ENCODE data around the gene FMNL2.

FMNL2 gene

GRCh38 chr2:152455738-152456137, 120.8 kb downstream of the FMNL2 start:
- Histone ChIP-seq H3K4me1 (ENCODE audit: control insufficient read depth, low read depth, low read length) (peaks cover 40% of the 10 kb centered on the region), H3K9ac (ENCODE audit: low read length) (no peak overlapping the region), H3K27me3 (ENCODE audit: control insufficient read depth, insufficient read depth, low read length) (no peaks in the 10 kb centered on the region), H3K27ac (ENCODE audit: low read length) (no peak overlapping the region), H3K4me3 (ENCODE audit: low read length) (no peak overlapping the region), H3K9me3 (ENCODE audit: control insufficient read depth, low read depth, low read length) (no peaks in the 10 kb centered on the region), H3K36me3 (ENCODE audit: control insufficient read depth, low read depth, low read length) (no peaks in the 10 kb centered on the region)

GRCh38 chr2:152456262-152456661, 121.3 kb downstream of the FMNL2 start:
- H3K9ac ChIP-seq (ENCODE audit: low read length): no peak overlapping the region
- H3K9me3 ChIP-seq (ENCODE audit: control insufficient read depth, low read depth, low read length): no peaks in the 10 kb centered on the region
- H3K27ac ChIP-seq (ENCODE audit: low read length): no peak overlapping the region
- peaks cover 39% of the 10 kb centered on the region for H3K4me1 ChIP-seq (ENCODE audit: control insufficient read depth, low read depth, low read length)
- no peaks in the 10 kb centered on the region for H3K27me3 ChIP-seq (ENCODE audit: control insufficient read depth, insufficient read depth, low read length)
- no peaks in the 10 kb centered on the region for H3K36me3 ChIP-seq (ENCODE audit: control insufficient read depth, low read depth, low read length)
- no peak overlapping the region for H3K4me3 ChIP-seq (ENCODE audit: low read length)

GRCh38 chr2:152458441-152458940, 123.5 kb downstream of the FMNL2 start:
- no peak overlapping the region for H3K9ac ChIP-seq (ENCODE audit: low read length)
- no peak overlapping the region for H3K4me3 ChIP-seq (ENCODE audit: low read length)
- H3K9me3 ChIP-seq (ENCODE audit: control insufficient read depth, low read depth, low read length): no peaks in the 10 kb centered on the region
- H3K27me3 ChIP-seq (ENCODE audit: control insufficient read depth, insufficient read depth, low read length): no peaks in the 10 kb centered on the region
- peaks cover 25% of the 10 kb centered on the region for H3K4me1 ChIP-seq (ENCODE audit: control insufficient read depth, low read depth, low read length)
- H3K36me3 ChIP-seq (ENCODE audit: control insufficient read depth, low read depth, low read length): no peaks in the 10 kb centered on the region
- no peak overlapping the region for H3K27ac ChIP-seq (ENCODE audit: low read length)

GRCh38 chr2:152459091-152459490, 124.1 kb downstream of the FMNL2 start:
- no peaks in the 10 kb centered on the region for H3K27me3 ChIP-seq (ENCODE audit: control insufficient read depth, insufficient read depth, low read length)
- H3K4me3 ChIP-seq (ENCODE audit: low read length): no peak overlapping the region
- peaks cover 21% of the 10 kb centered on the region for H3K4me1 ChIP-seq (ENCODE audit: control insufficient read depth, low read depth, low read length)
- no peak overlapping the region for H3K27ac ChIP-seq (ENCODE audit: low read length)
- no peaks in the 10 kb centered on the region for H3K36me3 ChIP-seq (ENCODE audit: control insufficient read depth, low read depth, low read length)
- no peaks in the 10 kb centered on the region for H3K9me3 ChIP-seq (ENCODE audit: control insufficient read depth, low read depth, low read length)
- H3K9ac ChIP-seq (ENCODE audit: low read length): no peak overlapping the region

- Histone ChIP-seq H3K27me3 (ENCODE audit: control insufficient read depth, insufficient read depth, low read length) (no peaks in the 10 kb centered on the region), H3K4me1 (ENCODE audit: control insufficient read depth, low read depth, low read length) (peaks cover 18% of the 10 kb centered on the region), H3K36me3 (ENCODE audit: control insufficient read depth, low read depth, low read length) (no peaks in the 10 kb centered on the region), H3K4me3 (ENCODE audit: low read length) (no peak overlapping the region), H3K9me3 (ENCODE audit: control insufficient read depth, low read depth, low read length) (no peaks in the 10 kb centered on the region), H3K27ac (ENCODE audit: low read length) (no peak overlapping the region), H3K9ac (ENCODE audit: low read length) (no peak overlapping the region)
These were observed 125.6 kb downstream of the FMNL2 start for GRCh38 chr2:152460567-152460966.

- Histone ChIP-seq H3K36me3 (ENCODE audit: control insufficient read depth, low read depth, low read length) (no peaks in the 10 kb centered on the region), H3K27ac (ENCODE audit: low read length) (no peak overlapping the region), H3K4me3 (ENCODE audit: low read length) (no peak overlapping the region), H3K9me3 (ENCODE audit: control insufficient read depth, low read depth, low read length) (no peaks in the 10 kb centered on the region), H3K4me1 (ENCODE audit: control insufficient read depth, low read depth, low read length) (peaks cover 25% of the 10 kb centered on the region), H3K27me3 (ENCODE audit: control insufficient read depth, insufficient read depth, low read length) (no peaks in the 10 kb centered on the region), H3K9ac (ENCODE audit: low read length) (no peak overlapping the region)
These were observed 127.1 kb downstream of the FMNL2 start for GRCh38 chr2:152462120-152462519.

- no peaks in the 10 kb centered on the region for H3K36me3 ChIP-seq (ENCODE audit: control insufficient read depth, low read depth, low read length)
- H3K27me3 ChIP-seq (ENCODE audit: control insufficient read depth, insufficient read depth, low read length): no peaks in the 10 kb centered on the region
- H3K4me3 ChIP-seq (ENCODE audit: low read length): no peak overlapping the region
- no peak overlapping the region for H3K27ac ChIP-seq (ENCODE audit: low read length)
- H3K9me3 ChIP-seq (ENCODE audit: control insufficient read depth, low read depth, low read length): no peaks in the 10 kb centered on the region
- H3K9ac ChIP-seq (ENCODE audit: low read length): no peak overlapping the region
- H3K4me1 ChIP-seq (ENCODE audit: control insufficient read depth, low read depth, low read length): peaks cover 31% of the 10 kb centered on the region
These were observed 127.8 kb downstream of the FMNL2 start for GRCh38 chr2:152462779-152463178.

GRCh38 chr2:152464851-152465470, 130.0 kb downstream of the FMNL2 start:
- Histone ChIP-seq H3K4me1 (ENCODE audit: control insufficient read depth, low read depth, low read length) (peaks cover 42% of the 10 kb centered on the region), H3K4me3 (ENCODE audit: low read length) (no peak overlapping the region), H3K9ac (ENCODE audit: low read length) (no peak overlapping the region), H3K9me3 (ENCODE audit: control insufficient read depth, low read depth, low read length) (no peaks in the 10 kb centered on the region), H3K36me3 (ENCODE audit: control insufficient read depth, low read depth, low read length) (no peaks in the 10 kb centered on the region), H3K27ac (ENCODE audit: low read length) (no peak overlapping the region), H3K27me3 (ENCODE audit: control insufficient read depth, insufficient read depth, low read length) (no peaks in the 10 kb centered on the region)

GRCh38 chr2:152465541-152465940, 130.6 kb downstream of the FMNL2 start:
- H3K4me1 ChIP-seq (ENCODE audit: control insufficient read depth, low read depth, low read length): peaks cover 43% of the 10 kb centered on the region
- no peak overlapping the region for H3K4me3 ChIP-seq (ENCODE audit: low read length)
- no peaks in the 10 kb centered on the region for H3K27me3 ChIP-seq (ENCODE audit: control insufficient read depth, insufficient read depth, low read length)
- no peak overlapping the region for H3K9ac ChIP-seq (ENCODE audit: low read length)
- no peak overlapping the region for H3K27ac ChIP-seq (ENCODE audit: low read length)
- no peaks in the 10 kb centered on the region for H3K9me3 ChIP-seq (ENCODE audit: control insufficient read depth, low read depth, low read length)
- no peaks in the 10 kb centered on the region for H3K36me3 ChIP-seq (ENCODE audit: control insufficient read depth, low read depth, low read length)

GRCh38 chr2:152466041-152466440, 131.1 kb downstream of the FMNL2 start:
- H3K36me3 ChIP-seq (ENCODE audit: control insufficient read depth, low read depth, low read length): no peaks in the 10 kb centered on the region
- H3K27ac ChIP-seq (ENCODE audit: low read length): no peak overlapping the region
- H3K9ac ChIP-seq (ENCODE audit: low read length): no peak overlapping the region
- H3K4me1 ChIP-seq (ENCODE audit: control insufficient read depth, low read depth, low read length): peaks cover 48% of the 10 kb centered on the region
- H3K27me3 ChIP-seq (ENCODE audit: control insufficient read depth, insufficient read depth, low read length): no peaks in the 10 kb centered on the region
- no peaks in the 10 kb centered on the region for H3K9me3 ChIP-seq (ENCODE audit: control insufficient read depth, low read depth, low read length)
- no peak overlapping the region for H3K4me3 ChIP-seq (ENCODE audit: low read length)

GRCh38 chr2:152466980-152467676, 132.2 kb downstream of the FMNL2 start:
- Histone ChIP-seq H3K9me3 (ENCODE audit: control insufficient read depth, low read depth, low read length) (no peaks in the 10 kb centered on the region), H3K36me3 (ENCODE audit: control insufficient read depth, low read depth, low read length) (no peaks in the 10 kb centered on the region), H3K27ac (ENCODE audit: low read length) (no peak overlapping the region), H3K9ac (ENCODE audit: low read length) (no peak overlapping the region), H3K4me3 (ENCODE audit: low read length) (no peak overlapping the region), H3K4me1 (ENCODE audit: control insufficient read depth, low read depth, low read length) (peaks cover 58% of the 10 kb centered on the region), H3K27me3 (ENCODE audit: control insufficient read depth, insufficient read depth, low read length) (no peaks in the 10 kb centered on the region)

All from iPS-18a (cell line).